GM12878 (cell line): Measurements from ENCODE around the gene CCS. TPM values are rescaled to one million over a fixed set of nuclear protein-coding genes. Genes with fewer than 3 reads are reported as not detected.

ENCODE experiments used
- ATF7 ChIP-seq: fragments of 450-650 bp; IDR thresholded peaks from 2 replicates; pipeline ENCODE4 v1.6.1; 2016; ENCODE audit warnings: low read depth, mild to moderate bottlenecking
- BMI1 ChIP-seq: fragments of 450-650 bp; IDR thresholded peaks from 2 replicates; pipeline ENCODE4 v1.6.1; 2016; ENCODE audit warnings: mild to moderate bottlenecking, moderate library complexity, borderline replicate concordance
- CBFB ChIP-seq: IDR thresholded peaks from 2 replicates; pipeline ENCODE4 v1.6.1; 2016; ENCODE audit warnings: antibody characterized with exemption, low read depth
- CEBPB ChIP-seq, 2 experiments: fragments of 150-350 bp in 1 of 2; IDR thresholded peaks; 2 replicates each; pipeline ENCODE4 v1.6.1; 2012 to 2014; ENCODE audit warnings: low read depth in 2 of 2, low read length in 2 of 2, borderline replicate concordance in 1 of 2, inconsistent platforms in 1 of 2
- IRF3 ChIP-seq: fragments of 450-650 bp; IDR thresholded peaks from 2 replicates; pipeline ENCODE4 v1.6.1; 2014; ENCODE audit warnings: mild to moderate bottlenecking
- PAX5 ChIP-seq: IDR thresholded peaks from 2 replicates; pipeline ENCODE4 v1.6.1; 2011; ENCODE audit warnings: low read depth, low read length, borderline replicate concordance
- POU2F2 ChIP-seq: IDR thresholded peaks from 3 replicates; pipeline ENCODE4 v1.6.1; 2011; ENCODE audit warnings: low read depth, mild to moderate bottlenecking, low read length, borderline replicate concordance
- SIN3A ChIP-seq: IDR thresholded peaks from 2 replicates; pipeline ENCODE4 v1.6.1; 2012; ENCODE audit warnings: low read depth, low read length, improper control_type of control experiment
- SMAD5 ChIP-seq: IDR thresholded peaks from 2 replicates; pipeline ENCODE4 v1.6.1; 2016; ENCODE audit warnings: antibody characterized with exemption, low read depth
- ZBTB4 ChIP-seq: fragments of 450-650 bp; formaldehyde crosslinking; IDR thresholded peaks from 2 replicates; pipeline ENCODE4 v1.4.0; 2022; ENCODE audit warnings: mild to moderate bottlenecking, moderate library complexity
- ZNF687 ChIP-seq: fragments of 450-650 bp; IDR thresholded peaks from 2 replicates; pipeline ENCODE4 v1.6.1; 2017; ENCODE audit warnings: mild to moderate bottlenecking, moderate library complexity
- polyA plus RNA-seq, 11 experiments: library from polyadenylated mRNA; depleted of rRNA in 4 of 11; unstranded in 6 of 11; stranded (reverse) in 5 of 11; fragments of >200 nt; fragmentation: Nextera tagmentation in 4 of 11; fragmentation: Illumina TruSeq in 1 of 11; extraction: Ambion mirVana in 4 of 11; extraction: Trizol in 1 of 11; gene quantifications; 1 replicate in 1 of 11; 2 replicates in 10 of 11; pipeline versions ENCODE4 v1.2.1 to v1.2.3, GENCODE V29; 2011 to 2016; ENCODE audit warnings: inconsistent platforms in 2 of 11, missing spikeins in 2 of 11, low read depth in 1 of 11
- total RNA-seq, 4 experiments: library from RNA; depleted of rRNA in 3 of 4; stranded (reverse); fragments of >200 nt in 3 of 4; fragmentation: Illumina TruSeq in 1 of 4; extraction: Trizol in 1 of 4; gene quantifications; 2 replicates each; pipeline versions ENCODE4 v1.2.1 to v1.2.3, GENCODE V29; 2013 to 2021
- TF ChIP-seq, protein P1 (sequence below): IDR thresholded peaks from 2 replicates; pipeline ENCODE4 v1.6.1; 2012; ENCODE audit warnings: mild to moderate bottlenecking, low read depth, low read length
- TF ChIP-seq, protein P2 (sequence below): fragments of 450-650 bp; IDR thresholded peaks from 2 replicates; pipeline ENCODE4 v1.6.1; 2016; ENCODE audit warnings: mild to moderate bottlenecking

CCS gene
- total and polyA plus RNA-seq, 10 of the 15 experiments (the other 5 are each of a cell fraction or from before 2014, with no cell fraction given), result 1.5 to 44.2 (median 30.6) TPM

DNA sequence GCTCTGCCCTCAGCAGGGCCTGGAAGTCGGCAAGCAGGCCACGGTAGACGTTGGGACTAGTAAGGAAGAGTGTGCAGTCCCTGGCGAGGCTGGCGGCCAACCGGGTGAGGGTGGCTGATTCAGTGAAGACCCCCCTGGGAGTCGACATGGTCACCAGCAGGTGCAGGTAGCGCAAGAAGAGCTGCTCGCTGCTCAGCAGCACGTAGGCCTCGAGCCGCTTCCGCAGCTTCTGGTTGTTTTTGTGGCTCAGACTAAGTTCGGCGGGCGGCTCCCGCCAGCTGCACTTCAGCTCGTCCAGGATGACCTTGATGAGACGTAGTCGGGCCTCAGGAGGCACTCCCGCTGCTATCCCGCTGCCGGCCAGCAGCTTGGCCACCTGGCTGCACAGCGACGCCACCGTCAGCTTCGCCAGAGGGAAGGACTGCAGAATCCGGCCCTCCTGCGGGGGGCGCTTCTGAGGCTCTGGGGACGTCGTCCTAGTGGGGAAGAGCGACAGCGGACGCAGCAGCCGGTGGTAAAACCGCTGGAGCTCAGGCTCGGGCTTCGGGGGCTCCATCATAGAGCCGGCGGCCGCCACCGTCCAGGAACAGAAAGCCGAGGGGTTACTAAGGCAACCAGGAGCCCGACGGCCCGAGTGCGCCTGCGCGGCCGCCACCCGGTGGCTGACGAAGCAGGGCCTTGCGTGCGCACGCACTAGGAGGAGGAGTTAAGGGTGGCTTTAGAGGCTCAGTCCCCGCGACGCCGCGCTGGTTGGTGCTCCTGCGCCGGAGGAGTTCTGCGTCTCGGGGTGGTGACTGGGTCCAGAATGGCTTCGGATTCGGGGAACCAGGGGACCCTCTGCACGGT lies at the start of gene CCS, which contains the start of gene CCDC87 (continued):
- peak; percentile 20; the same call in 1 of the 2 replicates for TF ChIP-seq PAX5
- TF ChIP-seq ZNF687, result peak; percentile 80
- no peak for TF ChIP-seq IRF3
- no peak for TF ChIP-seq CEBPB (IDR thresholded peaks at IDR 0.05; ENCODE audit: borderline replicate concordance in 1 of 2, low read depth in 2 of 2, low read length in 2 of 2)
- TF ChIP-seq ZBTB4, result no peak
- TF ChIP-seq POU2F2, result peak; percentile 42; the same call in 1 of the 3 replicates
- TF ChIP-seq, protein P1, sequence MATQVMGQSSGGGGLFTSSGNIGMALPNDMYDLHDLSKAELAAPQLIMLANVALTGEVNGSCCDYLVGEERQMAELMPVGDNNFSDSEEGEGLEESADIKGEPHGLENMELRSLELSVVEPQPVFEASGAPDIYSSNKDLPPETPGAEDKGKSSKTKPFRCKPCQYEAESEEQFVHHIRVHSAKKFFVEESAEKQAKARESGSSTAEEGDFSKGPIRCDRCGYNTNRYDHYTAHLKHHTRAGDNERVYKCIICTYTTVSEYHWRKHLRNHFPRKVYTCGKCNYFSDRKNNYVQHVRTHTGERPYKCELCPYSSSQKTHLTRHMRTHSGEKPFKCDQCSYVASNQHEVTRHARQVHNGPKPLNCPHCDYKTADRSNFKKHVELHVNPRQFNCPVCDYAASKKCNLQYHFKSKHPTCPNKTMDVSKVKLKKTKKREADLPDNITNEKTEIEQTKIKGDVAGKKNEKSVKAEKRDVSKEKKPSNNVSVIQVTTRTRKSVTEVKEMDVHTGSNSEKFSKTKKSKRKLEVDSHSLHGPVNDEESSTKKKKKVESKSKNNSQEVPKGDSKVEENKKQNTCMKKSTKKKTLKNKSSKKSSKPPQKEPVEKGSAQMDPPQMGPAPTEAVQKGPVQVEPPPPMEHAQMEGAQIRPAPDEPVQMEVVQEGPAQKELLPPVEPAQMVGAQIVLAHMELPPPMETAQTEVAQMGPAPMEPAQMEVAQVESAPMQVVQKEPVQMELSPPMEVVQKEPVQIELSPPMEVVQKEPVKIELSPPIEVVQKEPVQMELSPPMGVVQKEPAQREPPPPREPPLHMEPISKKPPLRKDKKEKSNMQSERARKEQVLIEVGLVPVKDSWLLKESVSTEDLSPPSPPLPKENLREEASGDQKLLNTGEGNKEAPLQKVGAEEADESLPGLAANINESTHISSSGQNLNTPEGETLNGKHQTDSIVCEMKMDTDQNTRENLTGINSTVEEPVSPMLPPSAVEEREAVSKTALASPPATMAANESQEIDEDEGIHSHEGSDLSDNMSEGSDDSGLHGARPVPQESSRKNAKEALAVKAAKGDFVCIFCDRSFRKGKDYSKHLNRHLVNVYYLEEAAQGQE, result no peak
- peak; percentile 47; the same call in 1 of the 2 replicates for TF ChIP-seq CBFB
- TF ChIP-seq, protein P2, sequence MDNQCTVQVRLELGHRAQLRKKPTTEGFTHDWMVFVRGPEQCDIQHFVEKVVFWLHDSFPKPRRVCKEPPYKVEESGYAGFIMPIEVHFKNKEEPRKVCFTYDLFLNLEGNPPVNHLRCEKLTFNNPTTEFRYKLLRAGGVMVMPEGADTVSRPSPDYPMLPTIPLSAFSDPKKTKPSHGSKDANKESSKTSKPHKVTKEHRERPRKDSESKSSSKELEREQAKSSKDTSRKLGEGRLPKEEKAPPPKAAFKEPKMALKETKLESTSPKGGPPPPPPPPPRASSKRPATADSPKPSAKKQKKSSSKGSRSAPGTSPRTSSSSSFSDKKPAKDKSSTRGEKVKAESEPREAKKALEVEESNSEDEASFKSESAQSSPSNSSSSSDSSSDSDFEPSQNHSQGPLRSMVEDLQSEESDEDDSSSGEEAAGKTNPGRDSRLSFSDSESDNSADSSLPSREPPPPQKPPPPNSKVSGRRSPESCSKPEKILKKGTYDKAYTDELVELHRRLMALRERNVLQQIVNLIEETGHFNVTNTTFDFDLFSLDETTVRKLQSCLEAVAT, result peak; percentile 60; the same call in 1 of the 2 replicates
- TF ChIP-seq BMI1, result peak; percentile 93
- peak; percentile 86 for TF ChIP-seq SMAD5
- TF ChIP-seq SIN3A, result peak; percentile 81; the same call in 1 of the 2 replicates
- TF ChIP-seq ATF7, result no peak
